ENCODE measurements around the gene PADI2. TPM values are rescaled to one million over a fixed set of nuclear protein-coding genes. Genes with fewer than 3 reads are reported as not detected.

PADI2 gene
- total and polyA plus RNA-seq, 12 donors = 0.20 to 0.88 (median 0.44) TPM; not detected in 2

- no peaks in the 10 kb centered on the region for H3K9me3 ChIP-seq (replicated peaks in 1 of 3)
- peak overlapping the region in 1 of 5 donors; percentile 55 for H3K27ac ChIP-seq
- no peaks in the 10 kb centered on the region for H3K4me1 ChIP-seq (replicated peaks in 1 of 2)
- DNase-seq = no peak
- no peaks in the 10 kb centered on the region for H3K36me3 ChIP-seq (replicated peaks in 1 of 2)
- intact Hi-C loops (cut with DNase I) = no loop called here
- WGBS, 4 donors = 21 to 61% (median 38%) methylated on average over 4 to 14 of the region's 14 CpGs
- no peaks in the 10 kb centered on the region for H3K27me3 ChIP-seq
- TF ChIP-seq CTCF (IDR thresholded peaks at IDR 0.05) (no peak), POLR2A (IDR thresholded peaks at IDR 0.05) (no peak)
- no peak overlapping the region for H3K4me3 ChIP-seq
Observed at GRCh38 chr1:17097787-17098186, 21.5 kb downstream of the PADI2 start.

- DNase-seq = no peak
- Histone ChIP-seq H3K9me3 (replicated peaks in 1 of 3) (no peaks in the 10 kb centered on the region), H3K4me3 (no peak overlapping the region), H3K27me3 (no peaks in the 10 kb centered on the region), H3K36me3 (replicated peaks in 1 of 2) (no peaks in the 10 kb centered on the region), H3K4me1 (replicated peaks in 1 of 2) (no peaks in the 10 kb centered on the region), H3K27ac (no peak overlapping the region)
- intact Hi-C loops (cut with DNase I) = no loop called here
- WGBS, 4 donors = 78 to 88% (median 80%) methylated on average over 6 to 8 of the region's 8 CpGs
- TF ChIP-seq CTCF (IDR thresholded peaks at IDR 0.05) (no peak), POLR2A (IDR thresholded peaks at IDR 0.05) (no peak)
Observed at GRCh38 chr1:17097147-17097546, 22.1 kb downstream of the PADI2 start.

- Histone ChIP-seq H3K4me1 (replicated peaks in 1 of 2) (no peaks in the 10 kb centered on the region), H3K27ac (no peak overlapping the region), H3K27me3 (no peaks in the 10 kb centered on the region), H3K4me3 (no peak overlapping the region), H3K9me3 (replicated peaks in 1 of 3) (no peaks in the 10 kb centered on the region), H3K36me3 (replicated peaks in 1 of 2) (no peaks in the 10 kb centered on the region)
- DNase-seq = no peak
- 0 to 33% (median 0%) methylated on average over 1 of the region's 1 CpG for WGBS, 4 donors
- TF ChIP-seq POLR2A (IDR thresholded peaks at IDR 0.05) (no peak), CTCF (IDR thresholded peaks at IDR 0.05) (no peak)
- intact Hi-C loops (cut with DNase I) = no loop called here
Observed at GRCh38 chr1:17096584-17096983, 22.7 kb downstream of the PADI2 start.

GRCh38 chr1:17095141-17095540 lies 24.1 kb downstream of the PADI2 start:
- DNase-seq = no peak
- TF ChIP-seq CTCF (IDR thresholded peaks at IDR 0.05) (no peak), POLR2A (IDR thresholded peaks at IDR 0.05) (no peak)
- no peak overlapping the region for H3K4me3 ChIP-seq
- H3K27me3 ChIP-seq = no peaks in the 10 kb centered on the region
- H3K36me3 ChIP-seq (replicated peaks in 1 of 2) = no peaks in the 10 kb centered on the region
- no peaks in the 10 kb centered on the region for H3K9me3 ChIP-seq (replicated peaks in 1 of 3)
- WGBS, 4 donors = 42 to 56% (median 42%) methylated on average over 4 of the region's 4 CpGs
- no peak overlapping the region for H3K27ac ChIP-seq
- H3K4me1 ChIP-seq (replicated peaks in 1 of 2) = peaks cover 0 to 5% of the 10 kb centered on the region in 2 donors
- intact Hi-C loops (cut with DNase I) = no loop called here
